Activated CD4-positive, alpha-beta T cell treated with anti-CD3 and anti-CD28 coated beads, Interleukin-2, amount 50 U/mL, for 24 hours (primary cell): Measurements from ENCODE around the gene SLC6A11.

ENCODE experiments used
- DNase-seq, 2 donors: peaks; one replicate each; pipeline ENCODE4 v3.0.0-alpha.2; 2020; ENCODE audit warnings: low read depth in 1 of 2, low spot score in 1 of 2

SLC6A11 gene

GRCh38 chr3:10950476-10951294, 134.7 kb downstream of the SLC6A11 start:
- DNase-seq, result no peak

GRCh38 chr3:10951295-10951926, 135.4 kb downstream of the SLC6A11 start:
- DNase-seq, result no peak

DNA sequence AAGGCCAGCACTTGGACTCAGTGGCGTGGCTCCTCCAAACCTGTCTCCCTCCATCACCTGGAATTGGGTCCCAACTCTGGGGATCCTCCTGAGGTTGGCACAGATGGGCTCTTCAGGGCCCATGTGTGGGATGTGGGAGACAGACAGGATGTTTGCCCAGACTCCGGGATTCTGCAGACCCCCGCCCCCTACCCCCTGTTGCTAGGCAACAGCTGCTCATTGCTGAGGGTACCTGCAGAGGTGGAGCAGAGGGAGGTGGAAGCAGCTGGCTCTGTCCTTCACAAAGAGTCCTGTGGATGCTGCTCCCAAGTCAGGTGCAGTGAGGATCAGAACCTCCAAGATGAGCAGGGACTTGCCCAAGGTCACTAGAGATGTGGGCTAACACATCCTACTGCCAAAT, 136.5 kb downstream of the SLC6A11 start:
- DNase-seq, result no peak

DNA sequence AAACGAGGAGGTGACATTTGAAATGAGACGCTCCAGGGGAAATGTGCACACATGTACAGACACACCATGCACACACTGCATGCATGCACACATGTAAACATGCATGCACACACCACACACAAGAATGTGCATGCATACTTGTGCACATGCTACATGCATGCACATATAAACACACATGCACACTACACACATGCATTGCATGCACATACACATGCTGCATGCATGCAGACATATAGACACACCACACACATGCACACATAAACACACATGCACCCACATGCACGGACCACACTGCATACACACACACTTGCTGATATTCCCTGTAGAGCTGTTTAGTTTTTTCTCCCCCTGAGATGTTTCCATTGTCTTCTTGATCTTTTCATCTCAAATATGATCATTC, 138.7 kb downstream of the SLC6A11 start:
- no peak for DNase-seq

DNA sequence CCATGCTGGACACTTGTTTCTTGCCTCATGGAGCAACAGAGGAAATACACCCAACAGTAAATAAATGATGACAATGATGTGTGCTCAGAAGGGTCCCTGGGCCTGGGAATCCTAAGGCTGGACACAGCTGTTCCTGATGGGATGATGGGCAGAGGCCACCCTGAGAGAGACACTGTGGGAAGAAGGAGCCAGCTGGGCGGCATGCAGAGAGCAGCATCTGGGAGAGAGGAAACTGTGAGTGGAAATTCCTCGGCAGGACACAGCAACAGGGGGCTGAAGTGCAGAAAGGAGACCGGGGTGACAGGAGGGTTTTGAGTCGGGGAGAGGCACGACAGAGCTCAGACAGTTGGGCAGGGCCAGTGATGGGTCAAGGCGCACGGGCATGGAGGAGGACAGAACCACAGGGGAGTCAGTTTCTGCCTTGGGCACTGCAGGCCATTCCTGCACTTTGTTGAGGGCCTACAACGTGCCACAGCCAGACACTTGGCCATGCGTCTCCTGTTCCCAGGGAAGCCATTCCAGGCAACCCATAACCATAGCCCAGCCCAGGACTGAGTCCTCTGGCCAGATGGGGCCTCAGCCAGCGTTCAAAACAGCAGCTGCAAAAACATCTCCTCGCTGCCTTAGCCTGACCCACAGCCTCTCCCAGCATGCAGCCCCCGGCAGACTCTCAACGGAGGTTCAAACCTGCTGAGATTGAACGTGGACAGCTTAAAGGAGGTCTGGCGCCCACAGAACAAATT, 139.9 kb downstream of the SLC6A11 start:
- DNase-seq, result no peak

DNA sequence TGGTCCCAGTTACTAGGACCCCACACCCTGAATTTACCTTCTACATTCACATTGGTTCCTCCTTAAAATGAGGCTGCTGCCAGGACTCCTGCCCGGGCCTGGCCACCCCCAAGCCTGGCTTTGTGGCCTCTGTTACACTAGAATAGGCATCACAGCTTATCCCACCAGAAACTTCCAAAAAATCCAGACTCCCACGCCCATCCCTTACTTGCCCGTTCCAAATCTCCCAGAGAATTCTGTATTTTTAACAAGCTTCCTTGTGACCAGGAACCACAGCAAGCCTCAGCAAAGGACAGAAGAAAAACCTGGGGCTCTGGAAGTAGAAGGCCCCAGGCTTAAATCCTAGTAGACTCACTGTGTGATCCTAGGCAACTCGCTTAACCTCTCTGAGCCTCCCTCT, 140.5 kb downstream of the SLC6A11 start:
- no peak for DNase-seq

GRCh38 chr3:10956986-10957385, 141.0 kb downstream of the SLC6A11 start:
- DNase-seq, result no peak

DNA sequence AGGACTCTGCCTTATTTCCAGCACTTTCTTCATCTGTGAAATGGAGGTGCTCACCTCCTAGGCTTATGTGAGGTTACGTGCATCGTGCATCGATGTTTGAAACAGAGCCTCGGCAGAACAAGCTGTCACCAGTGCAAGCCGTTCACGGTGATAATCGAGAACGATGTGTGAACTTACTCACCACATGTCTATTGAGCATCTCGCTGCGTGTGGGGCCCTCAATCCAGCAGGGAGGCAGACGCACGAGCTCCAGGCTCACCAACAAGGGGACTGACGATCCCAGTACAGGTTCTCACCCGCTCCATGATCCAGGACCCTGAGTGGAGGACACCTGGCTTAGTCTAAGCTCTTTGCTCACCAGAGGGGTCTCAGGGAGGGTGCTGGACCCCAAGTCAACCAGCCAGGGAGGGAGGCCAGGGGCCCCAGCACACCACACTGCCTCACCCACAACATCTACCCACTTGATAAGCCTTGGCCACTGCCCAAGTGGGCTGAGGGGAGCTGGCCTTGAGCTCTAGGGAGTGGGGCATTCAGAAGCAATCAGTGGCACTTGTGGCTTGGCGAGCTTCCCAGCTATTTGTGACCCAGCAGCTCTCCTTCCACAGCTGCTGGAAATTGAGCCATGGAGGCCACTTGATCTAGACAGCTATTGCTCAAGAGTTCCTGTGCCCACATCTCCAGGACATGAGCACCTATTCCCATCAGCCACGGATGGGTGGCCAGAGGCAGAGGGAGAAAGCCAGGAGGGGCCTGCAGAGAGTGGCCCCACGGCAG, 142.1 kb downstream of the SLC6A11 start:
- DNase-seq, result no peak

GRCh38 chr3:10960255-10960654, 144.2 kb downstream of the SLC6A11 start:
- DNase-seq, result no peak

- DNase-seq, result no peak
Measured at GRCh38 chr3:10961921-10962320, 145.9 kb downstream of the SLC6A11 start.

- DNase-seq, result no peak
Measured at GRCh38 chr3:10962481-10963036, 146.5 kb downstream of the SLC6A11 start.

DNA sequence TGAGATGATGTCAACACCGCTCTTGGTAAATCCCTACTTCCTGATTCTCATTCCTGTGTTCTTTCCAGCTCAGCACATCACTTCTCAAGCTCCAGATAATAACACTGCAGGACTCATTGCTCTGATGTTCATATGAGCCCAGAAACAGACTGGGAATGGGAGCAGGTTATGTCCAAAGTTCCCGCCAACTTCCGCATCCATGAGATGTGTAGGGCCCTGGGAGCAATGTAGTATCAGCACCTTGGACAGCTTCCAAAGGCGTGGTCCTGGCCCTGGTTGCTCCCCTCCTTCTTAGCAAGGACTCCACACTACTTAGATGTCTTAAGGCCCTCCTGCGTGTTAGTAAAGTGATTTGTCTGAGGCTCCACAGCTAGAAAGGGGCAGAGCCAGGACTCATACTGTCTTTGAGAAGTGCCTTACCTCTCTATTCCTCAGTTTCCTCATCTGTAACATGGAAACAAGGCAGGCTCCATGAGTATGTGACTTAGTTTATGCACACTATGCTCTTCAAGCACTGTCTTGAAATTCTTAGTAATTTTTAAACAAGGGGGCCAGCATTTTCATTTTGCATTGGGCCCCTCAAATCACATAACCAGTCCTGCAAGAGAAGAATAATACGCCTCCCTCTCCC, 148.6 kb downstream of the SLC6A11 start:
- DNase-seq, result no peak

DNA sequence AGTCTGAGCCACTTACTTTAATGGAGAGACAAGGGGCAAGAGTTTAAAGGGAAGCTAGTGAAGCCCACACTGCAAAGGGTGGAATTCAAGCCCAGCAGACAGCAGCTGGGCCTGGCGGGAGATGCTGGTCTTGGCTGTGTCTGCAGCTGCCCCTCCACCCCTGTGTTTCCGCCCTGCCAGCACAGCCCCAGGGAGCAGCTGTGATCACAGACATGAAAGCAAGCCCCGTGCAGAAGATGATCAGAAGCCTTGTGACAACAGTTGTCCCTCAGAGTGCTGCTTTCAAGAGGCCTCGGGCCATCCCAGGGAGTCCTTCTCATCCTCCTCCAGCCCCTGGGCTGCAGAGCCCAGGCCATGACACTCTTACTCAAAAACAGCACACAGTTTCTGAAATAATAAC, 152.4 kb downstream of the SLC6A11 start:
- DNase-seq, result no peak

DNA sequence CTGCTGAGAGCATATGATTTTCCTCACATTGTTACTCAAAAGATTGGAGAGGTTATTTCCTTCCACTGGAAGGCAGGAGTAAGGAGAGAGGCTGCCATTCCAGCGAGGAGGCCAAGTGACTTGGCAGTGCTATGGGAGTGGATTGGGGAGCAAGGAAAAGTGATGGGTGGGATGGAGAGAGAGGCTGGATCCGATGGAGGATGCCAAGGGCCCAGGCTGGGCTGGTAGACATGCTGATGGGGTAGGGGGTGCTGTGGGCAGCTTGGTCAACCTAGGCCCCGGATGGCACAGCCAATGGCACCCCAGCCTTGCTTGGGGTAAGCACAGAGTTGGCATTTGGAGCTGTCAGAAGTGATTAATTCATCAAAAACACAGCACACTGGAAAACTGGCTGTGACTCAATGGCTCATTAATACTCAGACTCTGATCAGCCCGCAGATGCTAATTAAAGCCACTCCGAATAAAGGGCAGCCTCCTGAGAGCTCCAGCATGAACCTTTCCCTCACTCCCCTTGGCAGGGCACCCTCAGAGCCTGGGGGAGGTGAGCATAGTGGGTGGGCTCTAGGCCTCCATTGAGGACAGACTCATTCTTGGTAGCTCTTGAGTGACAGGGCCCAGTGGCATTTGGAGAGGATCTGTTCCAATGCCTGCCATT, 154.4 kb downstream of the SLC6A11 start:
- no peak for DNase-seq

- DNase-seq, result no peak
Measured at GRCh38 chr3:10972072-10972782, 156.2 kb downstream of the SLC6A11 start.

- no peak for DNase-seq
Measured at GRCh38 chr3:10973046-10973595, 157.1 kb downstream of the SLC6A11 start.

GRCh38 chr3:10974131-10974530, 158.1 kb downstream of the SLC6A11 start:
- no peak for DNase-seq

DNA sequence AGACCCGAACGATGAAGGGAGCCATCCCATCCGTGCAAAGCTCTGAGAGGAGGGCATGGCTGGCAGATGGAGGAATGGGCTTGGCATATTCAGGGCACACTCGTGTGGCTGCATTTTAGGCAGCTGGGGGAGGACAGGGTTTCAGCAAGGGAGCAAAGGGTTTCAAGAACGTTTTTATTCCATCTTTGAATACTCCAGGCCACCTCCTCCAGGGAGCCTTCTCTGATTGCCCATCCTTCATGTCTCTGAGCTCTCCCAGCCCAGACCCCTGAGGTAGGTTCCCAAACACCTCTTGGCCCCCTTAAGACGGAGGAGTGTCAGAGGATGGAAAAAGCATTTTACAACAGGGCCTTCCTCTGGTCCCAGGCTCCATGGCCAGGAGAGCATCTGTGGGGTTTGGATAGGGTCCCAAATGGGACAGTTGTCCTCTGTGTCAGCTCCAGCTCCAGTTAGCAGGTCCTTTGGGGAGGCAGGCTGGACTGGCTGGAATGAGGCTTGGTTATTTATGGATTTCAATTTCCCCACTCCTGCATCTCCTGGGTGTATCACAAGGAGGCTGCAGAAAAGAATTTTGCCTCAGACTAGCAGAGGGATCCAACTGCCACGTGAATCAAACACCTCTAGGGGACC, 158.8 kb downstream of the SLC6A11 start:
- no peak for DNase-seq
